ENCODE data around the gene PBX4. TPM values are rescaled to one million over a fixed set of nuclear protein-coding genes. Genes with fewer than 3 reads are reported as not detected.

PBX4 gene
- total RNA-seq, 4 donors from 2014 or later = 22.5 to 62.4 (median 38.4) TPM

DNA sequence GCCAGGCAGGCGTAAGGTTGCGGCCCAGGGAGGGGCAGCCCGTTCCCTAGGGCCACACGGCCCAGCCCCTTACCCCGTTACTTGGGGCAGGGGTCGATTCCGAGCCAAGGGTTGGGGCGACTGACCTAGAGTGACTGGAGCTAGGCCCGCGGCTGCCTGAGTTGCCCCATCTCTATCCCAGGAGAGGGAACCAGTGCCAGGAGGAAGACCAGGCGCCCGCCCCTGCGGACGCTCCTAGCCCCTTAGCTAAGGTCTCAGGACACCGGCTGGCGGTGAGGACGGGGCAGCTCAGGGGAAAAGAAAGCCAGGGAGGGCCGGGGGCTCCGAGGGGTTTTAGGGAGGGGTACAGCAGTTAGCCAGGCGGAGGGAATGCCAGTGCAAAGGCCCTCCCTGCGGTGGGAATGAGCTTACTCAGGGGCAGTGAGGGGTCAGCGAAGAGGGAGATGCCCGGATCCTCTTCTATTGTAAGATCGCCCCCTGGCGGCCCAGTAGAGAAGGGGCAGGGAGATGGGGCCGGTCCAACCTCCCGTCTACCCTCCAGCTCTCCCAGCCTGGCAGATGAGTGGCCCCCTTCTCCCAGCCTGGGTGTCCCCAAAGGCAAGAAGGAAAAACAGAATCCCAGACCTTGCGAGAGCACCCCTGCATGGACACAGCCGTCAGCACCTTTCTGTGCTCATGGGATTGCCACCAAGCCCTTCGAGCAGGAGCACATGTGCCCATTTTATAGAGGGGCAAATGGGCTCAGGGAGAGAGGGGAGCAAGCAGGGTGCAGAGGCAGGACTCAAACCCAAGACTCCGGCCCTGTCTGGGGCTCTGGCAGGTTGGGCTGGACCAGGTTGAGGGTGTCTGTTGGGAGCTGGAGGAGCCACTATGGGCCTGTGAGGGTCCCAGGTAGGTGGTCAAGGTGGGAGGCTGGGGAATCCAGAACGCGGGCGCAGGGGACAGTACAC lies 64.1 kb downstream of the PBX4 start:
- Histone ChIP-seq H3K9me3 (no peaks in the 10 kb centered on the region), H3K36me3 (no peaks in the 10 kb centered on the region), H3K4me3 (replicated peaks in 1 of 3) (no peak overlapping the region), H3K27me3 (no peaks in the 10 kb centered on the region), H3K27ac (no peak overlapping the region), H3K4me1 (no peaks in the 10 kb centered on the region)
- intact Hi-C loops (cut with DNase I) = no loop called here
- TF ChIP-seq, protein P1, sequence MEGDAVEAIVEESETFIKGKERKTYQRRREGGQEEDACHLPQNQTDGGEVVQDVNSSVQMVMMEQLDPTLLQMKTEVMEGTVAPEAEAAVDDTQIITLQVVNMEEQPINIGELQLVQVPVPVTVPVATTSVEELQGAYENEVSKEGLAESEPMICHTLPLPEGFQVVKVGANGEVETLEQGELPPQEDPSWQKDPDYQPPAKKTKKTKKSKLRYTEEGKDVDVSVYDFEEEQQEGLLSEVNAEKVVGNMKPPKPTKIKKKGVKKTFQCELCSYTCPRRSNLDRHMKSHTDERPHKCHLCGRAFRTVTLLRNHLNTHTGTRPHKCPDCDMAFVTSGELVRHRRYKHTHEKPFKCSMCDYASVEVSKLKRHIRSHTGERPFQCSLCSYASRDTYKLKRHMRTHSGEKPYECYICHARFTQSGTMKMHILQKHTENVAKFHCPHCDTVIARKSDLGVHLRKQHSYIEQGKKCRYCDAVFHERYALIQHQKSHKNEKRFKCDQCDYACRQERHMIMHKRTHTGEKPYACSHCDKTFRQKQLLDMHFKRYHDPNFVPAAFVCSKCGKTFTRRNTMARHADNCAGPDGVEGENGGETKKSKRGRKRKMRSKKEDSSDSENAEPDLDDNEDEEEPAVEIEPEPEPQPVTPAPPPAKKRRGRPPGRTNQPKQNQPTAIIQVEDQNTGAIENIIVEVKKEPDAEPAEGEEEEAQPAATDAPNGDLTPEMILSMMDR (IDR thresholded peaks at IDR 0.05) = peak; percentile 37 to 66 (median 46)
- no peak for TF ChIP-seq POLR2A (IDR thresholded peaks at IDR 0.05)
- WGBS, 2 donors = 69 to 74% methylated on average over 31 to 33 of the region's 34 CpGs
- DNase-seq = peak; percentile 26 to 37

DNA sequence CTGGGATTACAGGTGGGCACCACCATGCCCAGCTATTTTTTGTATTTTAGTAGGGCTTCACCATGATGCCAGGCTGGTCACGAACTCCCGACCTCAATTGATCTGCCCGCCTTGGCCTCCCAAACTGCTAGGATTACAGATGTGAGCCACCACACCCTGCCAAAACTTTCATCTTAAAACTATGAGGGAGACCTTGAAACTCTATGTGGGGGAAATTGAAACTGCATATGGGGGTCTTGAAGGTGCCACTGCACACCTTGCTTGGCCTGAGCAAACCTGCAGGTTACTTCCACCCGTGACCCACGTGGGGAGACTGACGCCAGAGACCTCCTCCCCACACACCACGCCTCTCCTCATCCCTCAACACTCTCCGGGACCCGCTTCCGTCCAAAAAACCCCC lies 64.8 kb downstream of the PBX4 start:
- intact Hi-C loops (cut with DNase I) = no loop called here
- Histone ChIP-seq H3K9me3 (no peaks in the 10 kb centered on the region), H3K36me3 (no peaks in the 10 kb centered on the region), H3K27me3 (no peaks in the 10 kb centered on the region), H3K27ac (no peak overlapping the region), H3K4me3 (replicated peaks in 1 of 3) (no peak overlapping the region), H3K4me1 (no peaks in the 10 kb centered on the region)
- TF ChIP-seq POLR2A (IDR thresholded peaks at IDR 0.05) = no peak
- TF ChIP-seq, protein P1 (IDR thresholded peaks at IDR 0.05) = no peak
- DNase-seq = no peak
- WGBS, 2 donors = 95 to 97% methylated on average over 7 to 10 of the region's 10 CpGs

DNA sequence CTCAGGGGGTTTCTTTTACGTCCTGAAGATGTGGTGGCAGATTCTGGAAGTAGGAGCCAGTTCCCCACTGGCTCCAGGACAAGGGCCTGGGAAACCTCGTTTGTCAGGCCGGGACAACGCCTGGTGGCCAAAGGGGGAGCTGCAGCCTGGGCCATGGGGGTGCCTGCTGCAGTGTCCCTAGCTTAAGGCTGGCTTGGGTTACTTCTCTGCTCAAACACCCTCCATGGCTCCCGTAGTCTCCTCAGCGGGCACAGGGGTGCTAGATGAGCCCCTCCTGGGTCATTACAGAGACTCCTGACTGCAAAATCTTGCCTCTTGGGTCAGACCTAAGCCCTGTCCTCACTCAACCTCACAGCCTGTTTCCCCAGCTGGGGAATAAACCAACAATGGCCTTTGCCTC lies 65.7 kb downstream of the PBX4 start:
- H3K9me3 ChIP-seq = no peaks in the 10 kb centered on the region
- H3K27me3 ChIP-seq = no peaks in the 10 kb centered on the region
- intact Hi-C loops (cut with DNase I) = no loop called here
- DNase-seq = peak in 1 of 2 donors; percentile 33
- TF ChIP-seq, protein P1 (IDR thresholded peaks at IDR 0.05) = peak; percentile 14 to 49 (median 34)
- no peak for TF ChIP-seq POLR2A (IDR thresholded peaks at IDR 0.05)
- no peak overlapping the region for H3K27ac ChIP-seq
- 46 to 60% methylated on average over 4 of the region's 6 CpGs for WGBS, 2 donors
- no peaks in the 10 kb centered on the region for H3K4me1 ChIP-seq
- H3K4me3 ChIP-seq (replicated peaks in 1 of 3) = no peak overlapping the region
- H3K36me3 ChIP-seq = no peaks in the 10 kb centered on the region

DNA sequence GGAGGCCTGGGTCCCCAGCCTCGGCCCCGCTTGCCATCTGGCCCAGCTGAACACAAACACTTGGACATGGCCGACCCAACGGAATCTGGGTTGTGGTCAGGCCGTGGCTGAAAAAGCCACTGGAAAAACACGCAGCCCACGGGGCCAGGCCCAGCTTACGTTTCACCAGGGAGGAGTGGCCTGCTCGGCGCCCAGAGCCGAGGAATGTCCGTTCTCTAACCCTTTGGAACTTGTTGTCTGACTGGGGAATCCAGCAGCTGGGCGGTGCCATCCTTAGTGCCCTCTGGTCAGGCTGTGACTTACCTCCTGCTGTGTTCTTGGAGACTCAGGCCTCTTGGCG lies 66.7 kb downstream of the PBX4 start:
- H3K4me1 ChIP-seq = no peaks in the 10 kb centered on the region
- H3K27ac ChIP-seq = no peak overlapping the region
- 50 to 83% methylated on average over 2 to 14 of the region's 14 CpGs for WGBS, 2 donors
- DNase-seq = no peak
- intact Hi-C loops (cut with DNase I) = no loop called here
- H3K36me3 ChIP-seq = no peaks in the 10 kb centered on the region
- no peaks in the 10 kb centered on the region for H3K9me3 ChIP-seq
- no peak overlapping the region for H3K4me3 ChIP-seq (replicated peaks in 1 of 3)
- TF ChIP-seq, protein P1 (IDR thresholded peaks at IDR 0.05) = no peak
- no peak for TF ChIP-seq POLR2A (IDR thresholded peaks at IDR 0.05)
- no peaks in the 10 kb centered on the region for H3K27me3 ChIP-seq
